Articular chondrocyte of knee joint (primary cell): ENCODE results near the gene ANTXRL. TPM values are rescaled to one million over a fixed set of nuclear protein-coding genes. Genes with fewer than 3 reads are reported as not detected.

Experiments used
- total RNA-seq: library from RNA; depleted of rRNA; stranded (reverse); fragments of >200 nt; gene quantifications from 2 replicates; pipeline ENCODE4 v1.2.3, GENCODE V29; 2012

The ANTXRL gene
- total RNA-seq, result not detected in 2 replicates

GRCh38 chr10:46286991-46287693 is at the start of gene ANTXRL:
Gene ANTXRL, plus strand, starts transcription at chr10:46286997. Its CDS starts 266 bp downstream, at chr10:46287263.

DNA sequence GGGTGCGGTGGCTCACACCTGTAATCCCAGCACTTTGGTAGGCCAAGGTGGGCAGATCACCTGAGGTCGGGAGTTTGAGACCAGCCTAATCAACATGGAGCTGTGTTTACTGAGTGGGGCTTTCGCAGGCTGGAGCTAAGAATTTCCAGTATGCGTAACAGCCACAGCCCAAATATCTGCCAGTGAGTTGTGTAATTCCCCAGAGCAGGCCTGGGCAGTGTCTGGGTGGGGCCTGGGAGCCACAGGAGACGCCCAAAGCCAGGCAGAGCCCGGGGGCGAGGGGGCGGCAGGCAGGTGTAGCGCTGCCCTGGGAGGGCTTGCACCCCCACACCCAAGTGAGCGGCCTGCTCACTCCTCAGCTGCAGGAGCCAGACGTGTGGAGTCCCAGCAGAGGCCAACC is 88.6 kb downstream of the ANTXRL start, which contains the start of gene ANXA8L1:
Gene ANXA8L1 (plus strand): TSS at position 371 of the 400 bp plus-strand sequence. CDS start 76 bp downstream, outside the sequence.

Other genes starting within 250 kb of the ANTXRL start
- not detected in 2 replicates for gene MSMB, start 240.7 kb upstream of the ANTXRL start, total RNA-seq
- 0.32 TPM in 1 of 2 replicates, not detected in the other for gene ANXA8L1, start 88.8 kb downstream of the ANTXRL start, total RNA-seq
- not detected in 2 replicates for gene NPY4R, start 179.0 kb downstream of the ANTXRL start, total RNA-seq